DOHH2 (cell line): ENCODE measurements around the gene SAV1.

ENCODE experiments used
- CTCF ChIP-seq: fragments of 200-600 bp; sonication (generic); IDR thresholded peaks from one replicate; pipeline ENCODE4 v1.5.1; 2014; ENCODE audit warnings: antibody characterized with exemption, mild to moderate bottlenecking, low read depth, low read length; ENCODE audit not compliant: poor library complexity, severe bottlenecking
- EZH2phosphoT487 ChIP-seq: fragments of 200-600 bp; sonication (generic); IDR thresholded peaks from 2 replicates; pipeline ENCODE4 v1.6.1; 2017; ENCODE audit warnings: borderline replicate concordance, mild to moderate bottlenecking, antibody characterized with exemption, low read length, moderate library complexity, mixed read lengths

DNA sequence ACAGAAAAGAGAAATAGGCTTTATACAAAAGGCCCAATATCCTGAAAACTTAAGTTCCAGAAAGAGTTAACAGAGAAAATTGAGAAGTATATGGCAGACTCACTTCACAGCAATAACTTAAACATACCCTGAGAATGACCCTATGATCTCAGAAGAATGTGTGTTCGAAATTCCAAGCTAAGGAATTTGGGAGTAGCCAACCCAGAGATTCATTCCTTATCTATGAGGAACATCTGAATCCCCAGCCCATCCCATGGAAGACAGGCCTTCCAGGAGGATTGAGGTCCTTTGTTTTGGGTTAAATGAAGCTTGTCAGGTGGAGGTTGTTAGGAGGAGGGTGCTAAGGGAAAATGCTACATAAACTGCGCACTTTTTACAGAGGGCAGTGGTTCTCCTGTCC, 7.5 kb upstream of the SAV1 start:
- no peak for TF ChIP-seq CTCF
- no peak for TF ChIP-seq EZH2phosphoT487
